ENCODE data around the gene CBX5. TPM values are rescaled to one million over a fixed set of nuclear protein-coding genes. Genes with fewer than 3 reads are reported as not detected.
A peak's percentile ranks its signal among the peaks of the same experiment; 100 is the strongest.

The CBX5 gene
- total RNA-seq, 1 donor from 2014 or later = 52.3 TPM

- no peak overlapping the region for H3K27ac ChIP-seq
- peak; percentile 69 for TF ChIP-seq CTCF (IDR thresholded peaks at IDR 0.05)
- no peaks in the 10 kb centered on the region for H3K27me3 ChIP-seq
- H3K4me3 ChIP-seq = no peak overlapping the region
- H3K9me3 ChIP-seq = no peaks in the 10 kb centered on the region
- peaks cover 62% of the 10 kb centered on the region for H3K36me3 ChIP-seq
- no peak for DNase-seq
- H3K4me1 ChIP-seq = no peaks in the 10 kb centered on the region
- intact Hi-C loops (cut with DNase I) = loop anchor here (10.0 kb wide), 1 partner anchor 113 kb away; the partner anchor contains the start of gene GPR84
- peak; percentile 71 for ATAC-seq
Measured at GRCh38 chr12:54251667-54252284, 28.1 kb downstream of the CBX5 start.

- intact Hi-C loops (cut with DNase I) = no loop called here
- ATAC-seq = no peak
- no peaks in the 10 kb centered on the region for H3K27me3 ChIP-seq
- no peak for TF ChIP-seq CTCF (IDR thresholded peaks at IDR 0.05)
- peaks cover 61% of the 10 kb centered on the region for H3K36me3 ChIP-seq
- no peaks in the 10 kb centered on the region for H3K4me1 ChIP-seq
- no peak overlapping the region for H3K4me3 ChIP-seq
- no peak overlapping the region for H3K27ac ChIP-seq
- DNase-seq = no peak
- no peaks in the 10 kb centered on the region for H3K9me3 ChIP-seq
Measured at GRCh38 chr12:54249489-54249888, 30.4 kb downstream of the CBX5 start.

GRCh38 chr12:54246011-54246641 is 33.8 kb downstream of the CBX5 start:
- intact Hi-C loops (cut with DNase I) = no loop called here
- Histone ChIP-seq H3K27ac (no peak overlapping the region), H3K27me3 (no peaks in the 10 kb centered on the region), H3K4me3 (no peak overlapping the region), H3K9me3 (no peaks in the 10 kb centered on the region), H3K36me3 (peaks cover 69% of the 10 kb centered on the region), H3K4me1 (no peaks in the 10 kb centered on the region)
- ATAC-seq (no peak), DNase-seq (no peak)
- TF ChIP-seq CTCF (IDR thresholded peaks at IDR 0.05) = no peak

GRCh38 chr12:54240971-54241588 is 38.8 kb downstream of the CBX5 start:
- no peak overlapping the region for H3K27ac ChIP-seq
- H3K27me3 ChIP-seq = no peaks in the 10 kb centered on the region
- no peak overlapping the region for H3K4me3 ChIP-seq
- DNase-seq = no peak
- no peak for TF ChIP-seq CTCF (IDR thresholded peaks at IDR 0.05)
- ATAC-seq = no peak
- intact Hi-C loops (cut with DNase I) = no loop called here
- H3K9me3 ChIP-seq = no peaks in the 10 kb centered on the region
- H3K4me1 ChIP-seq = no peaks in the 10 kb centered on the region
- peaks cover 66% of the 10 kb centered on the region for H3K36me3 ChIP-seq

- peaks cover 60% of the 10 kb centered on the region for H3K36me3 ChIP-seq
Measured at GRCh38 chr12:54240129-54240528, 39.8 kb downstream of the CBX5 start.

More at GRCh38 chr12:54240129-54240528, 39.8 kb downstream of the CBX5 start:
- Histone ChIP-seq H3K4me1 (no peaks in the 10 kb centered on the region), H3K27ac (no peak overlapping the region), H3K9me3 (no peaks in the 10 kb centered on the region), H3K4me3 (no peak overlapping the region), H3K27me3 (no peaks in the 10 kb centered on the region)
- DNase-seq (no peak), ATAC-seq (no peak)
- no peak for TF ChIP-seq CTCF (IDR thresholded peaks at IDR 0.05)
- intact Hi-C loops (cut with DNase I) = no loop called here
